ENCODE measurements around the gene CRNN.
A peak's percentile ranks its signal among the peaks of the same experiment; 100 is the strongest.

Gene CRNN

GRCh38 chr1:152411134-152411533, 2.9 kb downstream of the CRNN start:
- H2AFZ ChIP-seq (ENCODE audit: low read length), result no peak overlapping the region
- H3K4me2 ChIP-seq (ENCODE audit: insufficient read depth, low read length, poor library complexity, severe bottlenecking), result no peak overlapping the region
- H3K36me3 ChIP-seq (replicated peaks in 1 of 2; ENCODE audit: control insufficient read depth in 2 of 2, insufficient read depth in 2 of 2, low read length in 2 of 2), result no peaks in the 10 kb centered on the region
- no peak overlapping the region for H3K9ac ChIP-seq (ENCODE audit: low read depth, low read length, poor library complexity)
- peaks cover 0 to 40% of the 10 kb centered on the region in 2 donors for H3K9me3 ChIP-seq (replicated peaks in 1 of 2; ENCODE audit: control insufficient read depth in 2 of 2, insufficient read depth in 1 of 2, low read depth in 1 of 2, low read length in 2 of 2)
- no peak overlapping the region for H4K91ac ChIP-seq (ENCODE audit: low read depth, low read length, poor library complexity)
- no peak overlapping the region for H3K4me3 ChIP-seq (ENCODE audit: low read length in 2 of 2)
- no peak overlapping the region for H4K8ac ChIP-seq (ENCODE audit: low read depth, low read length)
- no peak overlapping the region for H3K4ac ChIP-seq (ENCODE audit: low read length)
- H3K14ac ChIP-seq (ENCODE audit: low read length), result no peak overlapping the region
- H2BK5ac ChIP-seq (ENCODE audit: low read length), result no peak overlapping the region
- H3K27ac ChIP-seq (replicated peaks; ENCODE audit: low read length), result no peak overlapping the region
- H2BK120ac ChIP-seq (ENCODE audit: low read depth, low read length), result no peak overlapping the region
- no peak overlapping the region for H2BK15ac ChIP-seq (ENCODE audit: low read length)
- no peak overlapping the region for H3K23ac ChIP-seq (ENCODE audit: low read depth, low read length, poor library complexity)
- no peak for DNase-seq (ENCODE audit: low spot score)
- H3K27me3 ChIP-seq (ENCODE audit: control insufficient read depth in 3 of 3, insufficient read depth in 3 of 3, low read depth in 1 of 3, low read length in 3 of 3), result peaks cover 0 to 7% (median 0%) of the 10 kb centered on the region in 3 experiments
- no peak overlapping the region for H2BK12ac ChIP-seq (ENCODE audit: low read length)
- no peak overlapping the region for H2AK5ac ChIP-seq (ENCODE audit: low read depth, low read length)
- no peaks in the 10 kb centered on the region for H3K79me1 ChIP-seq (ENCODE audit: low read depth, low read length)
- no peaks in the 10 kb centered on the region for H3K4me1 ChIP-seq (ENCODE audit: control insufficient read depth in 2 of 2, insufficient read depth in 1 of 2, low read depth in 1 of 2, low read length in 2 of 2)
- WGBS, 2 donors (ENCODE audit: extremely low coverage in 2 of 2, insufficient read length in 2 of 2, insufficient replicate concordance in 1 of 2), result no CpG with 5 or more reads among the region's 2 CpGs
- no peak overlapping the region for H3K18ac ChIP-seq (ENCODE audit: low read length)

DNA sequence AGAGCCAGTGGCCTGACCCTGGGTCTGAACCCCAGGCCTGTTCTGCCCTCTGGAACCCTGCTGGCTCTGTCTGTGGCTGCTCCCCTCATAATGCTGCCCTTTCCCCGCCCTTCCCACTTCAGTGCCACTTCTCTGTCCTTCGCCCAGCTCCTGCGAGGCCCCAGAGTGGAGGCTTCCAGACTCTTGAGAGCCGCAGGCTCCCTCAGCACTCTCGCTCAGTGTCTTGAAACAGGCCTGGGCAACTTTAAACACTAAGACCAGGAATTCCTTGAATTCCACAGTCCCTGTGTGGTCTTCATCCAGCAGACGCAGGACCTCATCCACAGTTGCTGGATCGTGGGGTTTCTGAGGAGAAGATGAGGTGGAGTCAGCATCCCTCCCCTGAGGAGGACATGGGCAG, 3.5 kb downstream of the CRNN start:
- no peak for DNase-seq (ENCODE audit: low spot score)
- Histone ChIP-seq H2BK120ac (ENCODE audit: low read depth, low read length) (no peak overlapping the region), H2BK5ac (ENCODE audit: low read length) (no peak overlapping the region), H3K36me3 (replicated peaks in 1 of 2; ENCODE audit: control insufficient read depth in 2 of 2, insufficient read depth in 2 of 2, low read length in 2 of 2) (no peaks in the 10 kb centered on the region), H3K27me3 (ENCODE audit: control insufficient read depth in 3 of 3, insufficient read depth in 3 of 3, low read depth in 1 of 3, low read length in 3 of 3) (peaks cover 0 to 7% (median 0%) of the 10 kb centered on the region in 3 experiments), H3K14ac (ENCODE audit: low read length) (no peak overlapping the region), H3K27ac (replicated peaks; ENCODE audit: low read length) (no peak overlapping the region), H2BK15ac (ENCODE audit: low read length) (no peak overlapping the region), H2AFZ (ENCODE audit: low read length) (no peak overlapping the region), H3K9me3 (replicated peaks in 1 of 2; ENCODE audit: control insufficient read depth in 2 of 2, insufficient read depth in 1 of 2, low read depth in 1 of 2, low read length in 2 of 2) (peaks cover 0 to 37% of the 10 kb centered on the region in 2 donors), H4K91ac (ENCODE audit: low read depth, low read length, poor library complexity) (no peak overlapping the region), H3K4me1 (ENCODE audit: control insufficient read depth in 2 of 2, insufficient read depth in 1 of 2, low read depth in 1 of 2, low read length in 2 of 2) (no peaks in the 10 kb centered on the region), H3K9ac (ENCODE audit: low read depth, low read length, poor library complexity) (no peak overlapping the region), H3K4ac (ENCODE audit: low read length) (no peak overlapping the region), H3K4me3 (ENCODE audit: low read length in 2 of 2) (no peak overlapping the region), H3K23ac (ENCODE audit: low read depth, low read length, poor library complexity) (no peak overlapping the region), H3K4me2 (ENCODE audit: insufficient read depth, low read length, poor library complexity, severe bottlenecking) (no peak overlapping the region), H4K8ac (ENCODE audit: low read depth, low read length) (no peak overlapping the region), H2AK5ac (ENCODE audit: low read depth, low read length) (no peak overlapping the region), H3K79me1 (ENCODE audit: low read depth, low read length) (no peaks in the 10 kb centered on the region), H3K18ac (ENCODE audit: low read length) (no peak overlapping the region), H2BK12ac (ENCODE audit: low read length) (no peak overlapping the region)
- WGBS, 2 donors (ENCODE audit: extremely low coverage in 2 of 2, insufficient read length in 2 of 2, insufficient replicate concordance in 1 of 2), result no CpG with 5 or more reads among the region's 7 CpGs

DNA sequence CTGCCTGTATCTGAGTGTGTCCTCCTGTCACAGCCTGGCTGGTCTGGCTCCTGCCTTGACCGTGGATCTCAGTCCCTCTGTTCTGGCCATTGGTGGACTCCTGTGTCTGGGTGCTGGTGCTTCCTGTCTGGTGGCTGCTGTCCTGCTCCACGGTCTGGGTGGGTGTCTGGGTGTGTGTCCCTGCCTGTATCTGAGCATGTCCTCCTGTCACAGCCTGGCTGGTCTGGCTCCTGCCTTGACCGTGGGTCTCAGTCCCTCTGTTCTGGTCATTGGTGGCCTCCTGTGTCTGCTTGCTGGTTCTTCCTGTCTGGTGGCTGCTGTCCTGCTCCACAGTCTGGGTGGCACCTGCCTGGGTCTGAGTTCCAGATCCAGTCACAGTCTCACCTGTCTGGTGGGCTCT, 4.0 kb downstream of the CRNN start:
- Histone ChIP-seq H2BK15ac (ENCODE audit: low read length) (no peak overlapping the region), H3K27me3 (ENCODE audit: control insufficient read depth in 3 of 3, insufficient read depth in 3 of 3, low read depth in 1 of 3, low read length in 3 of 3) (peaks cover 0 to 7% (median 0%) of the 10 kb centered on the region in 3 experiments), H3K79me1 (ENCODE audit: low read depth, low read length) (no peaks in the 10 kb centered on the region), H3K14ac (ENCODE audit: low read length) (no peak overlapping the region), H3K23ac (ENCODE audit: low read depth, low read length, poor library complexity) (no peak overlapping the region), H3K4me2 (ENCODE audit: insufficient read depth, low read length, poor library complexity, severe bottlenecking) (no peak overlapping the region), H2AK5ac (ENCODE audit: low read depth, low read length) (no peak overlapping the region), H2BK12ac (ENCODE audit: low read length) (no peak overlapping the region), H3K4ac (ENCODE audit: low read length) (no peak overlapping the region), H3K9me3 (replicated peaks in 1 of 2; ENCODE audit: control insufficient read depth in 2 of 2, insufficient read depth in 1 of 2, low read depth in 1 of 2, low read length in 2 of 2) (peaks cover 0 to 37% of the 10 kb centered on the region in 2 donors), H4K8ac (ENCODE audit: low read depth, low read length) (no peak overlapping the region), H4K91ac (ENCODE audit: low read depth, low read length, poor library complexity) (no peak overlapping the region), H3K27ac (replicated peaks; ENCODE audit: low read length) (no peak overlapping the region), H3K4me3 (ENCODE audit: low read length in 2 of 2) (peak overlapping the region in 1 of 2 donors; percentile 30), H2BK5ac (ENCODE audit: low read length) (no peak overlapping the region), H3K18ac (ENCODE audit: low read length) (no peak overlapping the region), H2AFZ (ENCODE audit: low read length) (no peak overlapping the region), H2BK120ac (ENCODE audit: low read depth, low read length) (no peak overlapping the region), H3K9ac (ENCODE audit: low read depth, low read length, poor library complexity) (no peak overlapping the region), H3K4me1 (ENCODE audit: control insufficient read depth in 2 of 2, insufficient read depth in 1 of 2, low read depth in 1 of 2, low read length in 2 of 2) (no peaks in the 10 kb centered on the region), H3K36me3 (replicated peaks in 1 of 2; ENCODE audit: control insufficient read depth in 2 of 2, insufficient read depth in 2 of 2, low read length in 2 of 2) (no peaks in the 10 kb centered on the region)
- no peak for DNase-seq (ENCODE audit: low spot score)
- WGBS, 2 donors (ENCODE audit: extremely low coverage in 2 of 2, insufficient read length in 2 of 2, insufficient replicate concordance in 1 of 2), result no CpG with 5 or more reads among the region's 3 CpGs

- Histone ChIP-seq H2AK5ac (ENCODE audit: low read depth, low read length) (no peak overlapping the region), H3K9me3 (replicated peaks in 1 of 2; ENCODE audit: control insufficient read depth in 2 of 2, insufficient read depth in 1 of 2, low read depth in 1 of 2, low read length in 2 of 2) (peaks cover 0 to 36% of the 10 kb centered on the region in 2 donors), H2BK120ac (ENCODE audit: low read depth, low read length) (no peak overlapping the region)
Measured at GRCh38 chr1:152408664-152409063, 5.4 kb downstream of the CRNN start.

More at GRCh38 chr1:152408664-152409063, 5.4 kb downstream of the CRNN start:
- no peak overlapping the region for H3K9ac ChIP-seq (ENCODE audit: low read depth, low read length, poor library complexity)
- H3K27ac ChIP-seq (replicated peaks; ENCODE audit: low read length), result no peak overlapping the region
- WGBS, 2 donors (ENCODE audit: extremely low coverage in 2 of 2, insufficient read length in 2 of 2, insufficient replicate concordance in 1 of 2), result no CpG with 5 or more reads among the region's 4 CpGs
- H2BK15ac ChIP-seq (ENCODE audit: low read length), result no peak overlapping the region
- no peak overlapping the region for H2BK5ac ChIP-seq (ENCODE audit: low read length)
- no peak overlapping the region for H3K18ac ChIP-seq (ENCODE audit: low read length)
- H3K4me2 ChIP-seq (ENCODE audit: insufficient read depth, low read length, poor library complexity, severe bottlenecking), result no peak overlapping the region
- H4K8ac ChIP-seq (ENCODE audit: low read depth, low read length), result no peak overlapping the region
- H3K36me3 ChIP-seq (replicated peaks in 1 of 2; ENCODE audit: control insufficient read depth in 2 of 2, insufficient read depth in 2 of 2, low read length in 2 of 2), result no peaks in the 10 kb centered on the region
- no peak overlapping the region for H3K23ac ChIP-seq (ENCODE audit: low read depth, low read length, poor library complexity)
- H3K4me3 ChIP-seq (ENCODE audit: low read length in 2 of 2), result no peak overlapping the region
- no peak for DNase-seq (ENCODE audit: low spot score)
- H3K4me1 ChIP-seq (ENCODE audit: control insufficient read depth in 2 of 2, insufficient read depth in 1 of 2, low read depth in 1 of 2, low read length in 2 of 2), result no peaks in the 10 kb centered on the region
- H3K79me1 ChIP-seq (ENCODE audit: low read depth, low read length), result no peaks in the 10 kb centered on the region
- H3K4ac ChIP-seq (ENCODE audit: low read length), result no peak overlapping the region
- no peak overlapping the region for H4K91ac ChIP-seq (ENCODE audit: low read depth, low read length, poor library complexity)
- no peak overlapping the region for H2AFZ ChIP-seq (ENCODE audit: low read length)
- no peak overlapping the region for H2BK12ac ChIP-seq (ENCODE audit: low read length)
- H3K27me3 ChIP-seq (ENCODE audit: control insufficient read depth in 3 of 3, insufficient read depth in 3 of 3, low read depth in 1 of 3, low read length in 3 of 3), result peaks cover 0 to 7% (median 0%) of the 10 kb centered on the region in 3 experiments
- no peak overlapping the region for H3K14ac ChIP-seq (ENCODE audit: low read length)

Data from neuronal stem cell (in vitro differentiated cells).